Right lobe of liver (tissue), 4 donors: Measurements from ENCODE around the gene PKD1.

ENCODE experiments used
- CTCF ChIP-seq, 4 donors: fragments of 200-600 bp in 3 of 4; fragments of 450-650 bp in 1 of 4; IDR thresholded peaks; one replicate each; pipeline versions ENCODE4 v1.5.1 to v1.8.0; 2016 to 2022; ENCODE audit warnings: antibody characterized with exemption in 4 of 4, mild to moderate bottlenecking in 2 of 4
- POLR2A ChIP-seq: fragments of 450-650 bp; IDR thresholded peaks from one replicate; pipeline ENCODE4 v1.6.1; 2017; ENCODE audit warnings: antibody characterized with exemption, mild to moderate bottlenecking
- donor health status: DM: no; HTN: no; CAD: no.
- donor health status: DM: no; HTN: no; CAD: no.
- donor health status: DM: no; HTN: yes; CAD: no.

DNA sequence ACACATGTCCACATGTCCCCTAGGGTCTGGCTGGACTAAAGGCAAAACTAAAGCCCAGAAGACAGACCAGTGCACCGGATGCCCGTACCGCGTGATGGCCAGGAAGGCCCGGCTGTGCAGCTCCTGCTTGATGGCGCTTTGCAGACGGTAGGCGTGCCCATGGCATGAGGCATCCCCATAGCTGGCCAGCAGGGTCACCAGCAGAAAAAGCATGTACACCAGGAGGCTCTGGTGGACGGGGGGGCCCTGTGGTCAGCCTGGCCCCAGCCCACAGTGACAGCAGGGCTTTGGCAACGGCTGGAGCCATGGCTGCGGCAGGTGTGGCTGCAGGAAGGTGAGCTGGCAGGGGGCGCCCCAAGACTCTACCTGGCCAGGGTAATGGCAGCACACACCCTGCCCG, 42.8 kb downstream of the PKD1 start:
- TF ChIP-seq CTCF (IDR thresholded peaks at IDR 0.05) = no peak
- TF ChIP-seq POLR2A = no peak
